Gastroesophageal sphincter (tissue), 3 donors: ENCODE results near the gene MED31.

Source experiments
- POLR2AphosphoS5 ChIP-seq: sonication (generic); formaldehyde crosslinking; IDR thresholded peaks from one replicate; pipeline ENCODE4 v1.6.1; 2017; ENCODE audit warnings: antibody characterized with exemption
- TF ChIP-seq, protein P1 (sequence below), 4 experiments: fragments of 200-600 bp in 2 of 4; fragments of 450-650 bp in 2 of 4; sonication (generic) in 1 of 4; IDR thresholded peaks; one replicate each; pipeline ENCODE4 v1.5.1; 2017 to 2019; ENCODE audit warnings: antibody characterized with exemption in 4 of 4, mild to moderate bottlenecking in 2 of 4, moderate library complexity in 2 of 4

GRCh38 chr17:6669479-6670212 lies 18.2 kb upstream of the MED31 start:
- TF ChIP-seq, protein P1, sequence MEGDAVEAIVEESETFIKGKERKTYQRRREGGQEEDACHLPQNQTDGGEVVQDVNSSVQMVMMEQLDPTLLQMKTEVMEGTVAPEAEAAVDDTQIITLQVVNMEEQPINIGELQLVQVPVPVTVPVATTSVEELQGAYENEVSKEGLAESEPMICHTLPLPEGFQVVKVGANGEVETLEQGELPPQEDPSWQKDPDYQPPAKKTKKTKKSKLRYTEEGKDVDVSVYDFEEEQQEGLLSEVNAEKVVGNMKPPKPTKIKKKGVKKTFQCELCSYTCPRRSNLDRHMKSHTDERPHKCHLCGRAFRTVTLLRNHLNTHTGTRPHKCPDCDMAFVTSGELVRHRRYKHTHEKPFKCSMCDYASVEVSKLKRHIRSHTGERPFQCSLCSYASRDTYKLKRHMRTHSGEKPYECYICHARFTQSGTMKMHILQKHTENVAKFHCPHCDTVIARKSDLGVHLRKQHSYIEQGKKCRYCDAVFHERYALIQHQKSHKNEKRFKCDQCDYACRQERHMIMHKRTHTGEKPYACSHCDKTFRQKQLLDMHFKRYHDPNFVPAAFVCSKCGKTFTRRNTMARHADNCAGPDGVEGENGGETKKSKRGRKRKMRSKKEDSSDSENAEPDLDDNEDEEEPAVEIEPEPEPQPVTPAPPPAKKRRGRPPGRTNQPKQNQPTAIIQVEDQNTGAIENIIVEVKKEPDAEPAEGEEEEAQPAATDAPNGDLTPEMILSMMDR (IDR thresholded peaks at IDR 0.05) = no peak
- no peak for TF ChIP-seq POLR2AphosphoS5
